IMR-90 (cell line): ENCODE measurements around the gene CGNL1. TPM values are rescaled to one million over a fixed set of nuclear protein-coding genes. Genes with fewer than 3 reads are reported as not detected.

Source experiments
- ATAC-seq: fragments of 200-7000 bp; cut with Tn5 transposase; 2 replicates; pipeline ENCODE4 v1.9.1; 2020; ENCODE audit warnings: low read depth, mild to moderate bottlenecking, moderate library complexity
- BruUV-seq: library from RNA; stranded (reverse); fragments of 400-500 nt; replicated peaks from 2 replicates; lab custom pipeline; 2021; lab: Mats Ljungman, UMichigan
- CTCF ChIA-PET: fragments of 300-600 bp; formaldehyde crosslinking; extraction: SDS; loops from one replicate; lab custom pipeline; 2021; ENCODE audit warnings: antibody characterized with exemption; lab: Yijun Ruan, JAX
- POLR2A ChIA-PET: fragments of 300-600 bp; sonication (Branson Sonifier 250); formaldehyde crosslinking; loops from one replicate; lab custom pipeline; 2022; ENCODE audit warnings: antibody characterized with exemption; ENCODE audit not compliant: unreplicated experiment; lab: Charles Lee
- DNase-seq: peaks from one replicate; pipeline ENCODE4 v3.0.0; 2013
- H2AFZ ChIP-seq: replicated peaks from 2 replicates; pipeline ENCODE3; 2013; ENCODE audit warnings: low read length, mild to moderate bottlenecking; ENCODE audit not compliant: poor library complexity
- H2AK5ac ChIP-seq: 2 replicates; pipeline ENCODE4 v1.6.1; 2013; ENCODE audit warnings: low read depth, low read length, inconsistent platforms
- H2AK9ac ChIP-seq: replicated peaks from 2 replicates; pipeline ENCODE3; 2013; ENCODE audit warnings: mild to moderate bottlenecking, low read depth, low read length, moderate library complexity; ENCODE audit not compliant: poor library complexity
- H2BK120ac ChIP-seq: 2 replicates; pipeline ENCODE4 v1.6.1; 2013; ENCODE audit warnings: low read depth, low read length, inconsistent platforms
- H2BK15ac ChIP-seq: 3 replicates; pipeline ENCODE4 v1.6.1; 2013; ENCODE audit warnings: low read depth, low read length, inconsistent platforms
- H2BK20ac ChIP-seq: 2 replicates; pipeline ENCODE4 v1.6.1; 2013; ENCODE audit warnings: low read depth, mild to moderate bottlenecking, inconsistent platforms, low read length, moderate library complexity
- H2BK5ac ChIP-seq: 2 replicates; pipeline ENCODE4 v1.6.1; 2013; ENCODE audit warnings: mild to moderate bottlenecking, low read depth, low read length, inconsistent platforms; ENCODE audit not compliant: poor library complexity, severe bottlenecking
- H3K14ac ChIP-seq: replicated peaks from 2 replicates; pipeline ENCODE4 v1.6.1; 2013; ENCODE audit warnings: low read depth, low read length, inconsistent platforms
- H3K18ac ChIP-seq: 2 replicates; pipeline ENCODE4 v1.6.1; 2013; ENCODE audit warnings: low read depth, low read length, control low read depth
- H3K23ac ChIP-seq: 2 replicates; pipeline ENCODE4 v1.6.1; 2013; ENCODE audit warnings: low read depth, low read length, inconsistent platforms
- H3K27ac ChIP-seq: 2 replicates; pipeline ENCODE4 v1.5.1; 2013; ENCODE audit warnings: mild to moderate bottlenecking, control low read depth, low read length; ENCODE audit not compliant: insufficient read depth
- H3K27me3 ChIP-seq: 2 replicates; pipeline ENCODE4 v1.6.1; 2013; ENCODE audit warnings: low read length; ENCODE audit not compliant: control insufficient read depth, insufficient read depth
- H3K36me3 ChIP-seq: 2 replicates; pipeline ENCODE4 v1.6.1; 2013; ENCODE audit warnings: low read length, mixed read lengths; ENCODE audit not compliant: control insufficient read depth, insufficient read depth
- H3K4ac ChIP-seq: 2 replicates; pipeline ENCODE4 v1.6.1; 2013; ENCODE audit warnings: low read depth, low read length, inconsistent platforms
- H3K4me1 ChIP-seq: 2 replicates; pipeline ENCODE4 v1.6.1; 2013; ENCODE audit warnings: low read length, mixed read lengths; ENCODE audit not compliant: control insufficient read depth, insufficient read depth
- H3K4me2 ChIP-seq: 2 replicates; pipeline ENCODE4 v1.6.1; 2013; ENCODE audit warnings: low read depth, mild to moderate bottlenecking, control low read depth, low read length, moderate library complexity
- H3K4me3 ChIP-seq: 2 replicates; pipeline ENCODE4 v1.5.1; 2013; ENCODE audit warnings: low read depth, mild to moderate bottlenecking, control low read depth, low read length, moderate library complexity; ENCODE audit not compliant: insufficient read depth
- H3K56ac ChIP-seq: 2 replicates; pipeline ENCODE4 v1.6.1; 2013; ENCODE audit warnings: low read length, inconsistent platforms; ENCODE audit not compliant: insufficient read depth; ENCODE audit errors: extremely low read depth
- H3K79me1 ChIP-seq, 2 experiments: 2 replicates each; pipeline ENCODE4 v1.6.1; 2013; ENCODE audit warnings: low read length in 2 of 2, inconsistent platforms in 1 of 2, low read depth in 1 of 2
- H3K9ac ChIP-seq: 2 replicates; pipeline ENCODE4 v1.6.1; 2013; ENCODE audit warnings: low read depth, low read length, control low read depth
- H3K9me1 ChIP-seq: 2 replicates; pipeline ENCODE4 v1.6.1; 2013; ENCODE audit warnings: low read length, inconsistent platforms; ENCODE audit not compliant: insufficient read depth
- H3K9me3 ChIP-seq: 2 replicates; pipeline ENCODE4 v1.6.1; 2013; ENCODE audit warnings: low read length; ENCODE audit not compliant: control insufficient read depth, insufficient read depth
- H4K20me1 ChIP-seq: 2 replicates; pipeline ENCODE4 v1.6.1; 2013; ENCODE audit warnings: low read length, inconsistent platforms; ENCODE audit not compliant: insufficient read depth
- H4K5ac ChIP-seq: 2 replicates; pipeline ENCODE4 v1.6.1; 2013; ENCODE audit warnings: mild to moderate bottlenecking, low read depth, low read length, control low read depth
- H4K8ac ChIP-seq, 2 experiments: 2 replicates each; pipeline ENCODE4 v1.6.1; 2013; ENCODE audit warnings: low read depth in 2 of 2, low read length in 2 of 2, control low read depth in 1 of 2, inconsistent platforms in 1 of 2
- H4K91ac ChIP-seq: 2 replicates; pipeline ENCODE4 v1.6.1; 2013; ENCODE audit warnings: low read depth, low read length, inconsistent platforms; ENCODE audit not compliant: insufficient read depth
- BHLHE40 ChIP-seq: fragments of 150-350 bp; IDR thresholded peaks from 2 replicates; pipeline ENCODE4 v1.6.1; 2016; ENCODE audit warnings: mild to moderate bottlenecking, low read depth, low read length
- CEBPB ChIP-seq: IDR thresholded peaks from 2 replicates; pipeline ENCODE4 v1.6.1; 2012; ENCODE audit warnings: low read depth, low read length, improper control_type of control experiment
- MAFK ChIP-seq: IDR thresholded peaks from 2 replicates; pipeline ENCODE4 v1.6.1; 2012; ENCODE audit warnings: low read depth, low read length, improper control_type of control experiment
- MAZ ChIP-seq: IDR thresholded peaks from 2 replicates; pipeline ENCODE4 v1.6.1; 2012; ENCODE audit warnings: low read depth, mild to moderate bottlenecking, low read length, improper control_type of control experiment, moderate library complexity, borderline replicate concordance
- MXI1 ChIP-seq: IDR thresholded peaks from 2 replicates; pipeline ENCODE4 v1.6.1; 2012; ENCODE audit warnings: low read depth, mild to moderate bottlenecking, low read length, moderate library complexity, borderline replicate concordance
- POLR2A ChIP-seq: IDR thresholded peaks from 2 replicates; pipeline ENCODE4 v1.6.1; 2012; ENCODE audit warnings: mild to moderate bottlenecking, low read depth, low read length
- RAD21 ChIP-seq: IDR thresholded peaks from 2 replicates; pipeline ENCODE4 v1.6.1; 2012; ENCODE audit warnings: low read length, improper control_type of control experiment
- SMC3 ChIP-seq: fragments of 150-350 bp; IDR thresholded peaks from 2 replicates; pipeline ENCODE4 v1.6.1; 2016; ENCODE audit warnings: low read depth, mild to moderate bottlenecking, antibody characterized with exemption, low read length, moderate library complexity
- WGBS, 2 experiments: methylation state at CpG; one replicate each; pipeline versions ENCODE4 v1.1.5 to v1.1.7; 2013; ENCODE audit warnings: missing lambda C conversion rate in 2 of 2; ENCODE audit not compliant: insufficient read length in 1 of 2; ENCODE audit errors: extremely low coverage in 2 of 2; 5-methylcytosine and 5-hydroxymethylcytosine counted together
- dilution Hi-C: fragments of 300-500 bp; cut with HindIII; formaldehyde crosslinking; loops from one replicate; pipeline ENCODE4 v1.14.3; 2018; ENCODE audit warnings: low sequenced_read_pairs; ENCODE audit not compliant: unreplicated experiment
- in situ Hi-C: fragments of 300-500 bp; cut with MboI; formaldehyde crosslinking; loops from 3 replicates; pipeline ENCODE4 v1.14.3; 2019; ENCODE audit warnings: low sequenced_read_pairs, inconsistent platforms, mixed read lengths
- intact Hi-C: fragments of 100-400 bp; cut with micrococcal nuclease; formaldehyde crosslinking; loops from 2 replicates; pipeline ENCODE4 v1.10.0; 2022
- polyA plus RNA-seq, 3 experiments: library from polyadenylated mRNA; depleted of rRNA; stranded (reverse); fragments of >200 nt; gene quantifications; 2 replicates each; pipeline ENCODE4 v1.2.3, GENCODE V29; 2012; ENCODE audit warnings: low replicate concordance in 1 of 3
- total RNA-seq: library from RNA; depleted of rRNA; stranded (reverse); fragments of >200 nt; gene quantifications from 2 replicates; pipeline ENCODE4 v1.2.3, GENCODE V29; 2012
- TF ChIP-seq, protein P1 (sequence below): fragments of 150-350 bp; IDR thresholded peaks from 2 replicates; pipeline ENCODE4 v1.6.1; 2017; ENCODE audit warnings: mild to moderate bottlenecking, antibody characterized with exemption, low read length, low read depth
- TF ChIP-seq, protein P2 (sequence below): fragments of 150-350 bp; IDR thresholded peaks from 2 replicates; pipeline ENCODE4 v1.6.1; 2016; ENCODE audit warnings: low read depth, mild to moderate bottlenecking, low read length, moderate library complexity, borderline replicate concordance
- TF ChIP-seq, protein P3 (sequence below): conservative IDR thresholded peaks from 2 replicates; pipeline ENCODE4 v1.5.1; 2012; ENCODE audit warnings: mild to moderate bottlenecking, low read depth, low read length, improper control_type of control experiment

CGNL1 gene
- total and polyA plus RNA-seq, 2 of the 4 experiments (the other 2 are of a cell fraction), result 0.07 to 0.18 TPM

DNA sequence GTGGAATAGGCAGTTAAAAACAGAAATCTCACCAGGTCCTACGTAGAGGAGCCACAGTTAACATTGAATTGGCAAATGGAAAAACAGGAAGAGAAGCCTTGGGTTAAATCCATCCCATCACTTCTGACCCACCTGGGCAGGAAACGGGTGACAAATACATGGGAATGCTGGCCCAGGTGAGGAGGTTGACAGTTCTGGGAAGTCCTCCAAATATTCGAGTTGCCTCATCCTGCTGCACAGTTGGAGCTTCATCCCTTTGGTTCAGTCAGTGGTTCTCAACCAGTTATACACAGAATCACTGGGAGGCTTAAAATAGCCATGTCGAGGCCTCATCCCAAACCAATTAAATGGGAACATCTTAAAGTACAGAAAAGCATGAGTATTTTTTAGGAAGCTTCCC is 220.7 kb downstream of the CGNL1 start:
- H3K79me1 ChIP-seq, result no peaks in the 10 kb centered on the region
- H2AK5ac ChIP-seq, result no peak overlapping the region
- H3K36me3 ChIP-seq, result no peaks in the 10 kb centered on the region
- H2AFZ ChIP-seq, result no peak overlapping the region
- peaks cover 15% of the 10 kb centered on the region for H3K27me3 ChIP-seq
- intact Hi-C loops (no loop called here), dilution Hi-C loops (no loop called here), in situ Hi-C loops (no loop called here)
- no peaks in the 10 kb centered on the region for H3K4me1 ChIP-seq
- no peak overlapping the region for H3K56ac ChIP-seq
- DNase-seq (no peak), ATAC-seq (no peak)
- no peak overlapping the region for H3K14ac ChIP-seq
- H3K9me1 ChIP-seq, result no peaks in the 10 kb centered on the region
- ChIA-PET CTCF (no interaction called here), POLR2A (no interaction called here)
- H4K91ac ChIP-seq, result no peak overlapping the region
- H2BK120ac ChIP-seq, result no peak overlapping the region
- no peak overlapping the region for H4K8ac ChIP-seq
- no peak overlapping the region for H2BK5ac ChIP-seq
- no peak overlapping the region for H3K27ac ChIP-seq
- no peak overlapping the region for H2AK9ac ChIP-seq
- TF ChIP-seq, protein P1, sequence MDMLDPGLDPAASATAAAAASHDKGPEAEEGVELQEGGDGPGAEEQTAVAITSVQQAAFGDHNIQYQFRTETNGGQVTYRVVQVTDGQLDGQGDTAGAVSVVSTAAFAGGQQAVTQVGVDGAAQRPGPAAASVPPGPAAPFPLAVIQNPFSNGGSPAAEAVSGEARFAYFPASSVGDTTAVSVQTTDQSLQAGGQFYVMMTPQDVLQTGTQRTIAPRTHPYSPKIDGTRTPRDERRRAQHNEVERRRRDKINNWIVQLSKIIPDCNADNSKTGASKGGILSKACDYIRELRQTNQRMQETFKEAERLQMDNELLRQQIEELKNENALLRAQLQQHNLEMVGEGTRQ, result no peak
- TF ChIP-seq MXI1, result no peak
- TF ChIP-seq, protein P2, sequence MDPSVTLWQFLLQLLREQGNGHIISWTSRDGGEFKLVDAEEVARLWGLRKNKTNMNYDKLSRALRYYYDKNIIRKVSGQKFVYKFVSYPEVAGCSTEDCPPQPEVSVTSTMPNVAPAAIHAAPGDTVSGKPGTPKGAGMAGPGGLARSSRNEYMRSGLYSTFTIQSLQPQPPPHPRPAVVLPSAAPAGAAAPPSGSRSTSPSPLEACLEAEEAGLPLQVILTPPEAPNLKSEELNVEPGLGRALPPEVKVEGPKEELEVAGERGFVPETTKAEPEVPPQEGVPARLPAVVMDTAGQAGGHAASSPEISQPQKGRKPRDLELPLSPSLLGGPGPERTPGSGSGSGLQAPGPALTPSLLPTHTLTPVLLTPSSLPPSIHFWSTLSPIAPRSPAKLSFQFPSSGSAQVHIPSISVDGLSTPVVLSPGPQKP, result no peak
- no peak for TF ChIP-seq SMC3
- no peak for TF ChIP-seq MAZ
- no peak for TF ChIP-seq RAD21
- no peak for TF ChIP-seq BHLHE40
- TF ChIP-seq, protein P3, sequence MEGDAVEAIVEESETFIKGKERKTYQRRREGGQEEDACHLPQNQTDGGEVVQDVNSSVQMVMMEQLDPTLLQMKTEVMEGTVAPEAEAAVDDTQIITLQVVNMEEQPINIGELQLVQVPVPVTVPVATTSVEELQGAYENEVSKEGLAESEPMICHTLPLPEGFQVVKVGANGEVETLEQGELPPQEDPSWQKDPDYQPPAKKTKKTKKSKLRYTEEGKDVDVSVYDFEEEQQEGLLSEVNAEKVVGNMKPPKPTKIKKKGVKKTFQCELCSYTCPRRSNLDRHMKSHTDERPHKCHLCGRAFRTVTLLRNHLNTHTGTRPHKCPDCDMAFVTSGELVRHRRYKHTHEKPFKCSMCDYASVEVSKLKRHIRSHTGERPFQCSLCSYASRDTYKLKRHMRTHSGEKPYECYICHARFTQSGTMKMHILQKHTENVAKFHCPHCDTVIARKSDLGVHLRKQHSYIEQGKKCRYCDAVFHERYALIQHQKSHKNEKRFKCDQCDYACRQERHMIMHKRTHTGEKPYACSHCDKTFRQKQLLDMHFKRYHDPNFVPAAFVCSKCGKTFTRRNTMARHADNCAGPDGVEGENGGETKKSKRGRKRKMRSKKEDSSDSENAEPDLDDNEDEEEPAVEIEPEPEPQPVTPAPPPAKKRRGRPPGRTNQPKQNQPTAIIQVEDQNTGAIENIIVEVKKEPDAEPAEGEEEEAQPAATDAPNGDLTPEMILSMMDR, result no peak
- no peak for TF ChIP-seq CEBPB
- no peak for TF ChIP-seq MAFK
- no peak for TF ChIP-seq POLR2A
- H3K9ac ChIP-seq, result no peak overlapping the region
- H4K5ac ChIP-seq, result no peak overlapping the region
- no peak overlapping the region for H3K4ac ChIP-seq
- H2BK15ac ChIP-seq, result no peak overlapping the region
- no peak overlapping the region for H3K18ac ChIP-seq
- H3K4me3 ChIP-seq, result no peak overlapping the region
- H4K20me1 ChIP-seq, result no peaks in the 10 kb centered on the region
- no peak overlapping the region for H3K4me2 ChIP-seq
- H3K9me3 ChIP-seq, result no peaks in the 10 kb centered on the region
- no CpG with 5 or more reads among the region's 4 CpGs for WGBS, 2 experiments
- BruUV-seq, result no TSS peak
- H2BK20ac ChIP-seq, result no peak overlapping the region
- H3K23ac ChIP-seq, result no peak overlapping the region
